Muscle layer of duodenum (tissue), 2 donors: ENCODE measurements around the gene VEPH1.
"Not testable (repeated sequence)": the region's sequence is repeated elsewhere in the genome, so short reads cannot be mapped to it uniquely, and the experiment has no call there.

Experiments
- H3K27ac ChIP-seq: one replicate; pipeline ENCODE4 v1.7.0; 2013; ENCODE audit warnings: mild to moderate bottlenecking, low read length
- H3K27me3 ChIP-seq: one replicate; pipeline ENCODE4 v1.7.0; 2013; ENCODE audit warnings: low read depth, mild to moderate bottlenecking, control low read depth, low read length
- H3K36me3 ChIP-seq, 2 donors: one replicate each; pipeline ENCODE4 v1.7.0; 2013; ENCODE audit warnings: low read length in 2 of 2, control low read depth in 1 of 2, mild to moderate bottlenecking in 1 of 2; ENCODE audit not compliant: insufficient read depth in 2 of 2, control insufficient read depth in 1 of 2
- H3K4me1 ChIP-seq, 2 donors: one replicate each; pipeline ENCODE4 v1.7.0; 2013; ENCODE audit warnings: low read length in 2 of 2, mild to moderate bottlenecking in 2 of 2, control low read depth in 1 of 2, moderate library complexity in 1 of 2; ENCODE audit not compliant: insufficient read depth in 2 of 2, control insufficient read depth in 1 of 2
- H3K4me3 ChIP-seq, 2 donors: one replicate each; pipeline ENCODE4 v1.7.0; 2013; ENCODE audit warnings: low read length in 2 of 2, low read depth in 1 of 2, mild to moderate bottlenecking in 1 of 2
- H3K9me3 ChIP-seq, 2 donors: one replicate each; pipeline ENCODE4 v1.7.0; 2013; ENCODE audit warnings: low read length in 2 of 2, control low read depth in 1 of 2, mild to moderate bottlenecking in 1 of 2; ENCODE audit not compliant: control insufficient read depth in 1 of 2
- donor health status: healthy.

The VEPH1 gene

GRCh38 chr3:157330206-157330605 lies 173.0 kb downstream of the VEPH1 start:
- H3K27me3 ChIP-seq, result no peaks in the 10 kb centered on the region
- no peak overlapping the region for H3K4me3 ChIP-seq
- no peaks in the 10 kb centered on the region for H3K4me1 ChIP-seq
- H3K27ac ChIP-seq, result no peak overlapping the region
- H3K36me3 ChIP-seq, result no peaks in the 10 kb centered on the region
- H3K9me3 ChIP-seq, result no peaks in the 10 kb centered on the region

- Histone ChIP-seq H3K27ac (no peak overlapping the region), H3K36me3 (no peaks in the 10 kb centered on the region), H3K9me3 (no peaks in the 10 kb centered on the region), H3K4me3 (no peak overlapping the region), H3K4me1 (no peaks in the 10 kb centered on the region), H3K27me3 (no peaks in the 10 kb centered on the region)
Measured at GRCh38 chr3:157329551-157329950, 173.7 kb downstream of the VEPH1 start.

- no peak overlapping the region for H3K4me3 ChIP-seq
- H3K9me3 ChIP-seq, result no peaks in the 10 kb centered on the region
- no peaks in the 10 kb centered on the region for H3K4me1 ChIP-seq
- no peaks in the 10 kb centered on the region for H3K36me3 ChIP-seq
- no peaks in the 10 kb centered on the region for H3K27me3 ChIP-seq
- no peak overlapping the region for H3K27ac ChIP-seq
Measured at GRCh38 chr3:157327837-157328236, 175.4 kb downstream of the VEPH1 start.

GRCh38 chr3:157327018-157327417 lies 176.2 kb downstream of the VEPH1 start:
- no peaks in the 10 kb centered on the region for H3K4me1 ChIP-seq
- no peaks in the 10 kb centered on the region for H3K9me3 ChIP-seq
- no peaks in the 10 kb centered on the region for H3K36me3 ChIP-seq
- H3K4me3 ChIP-seq, result no peak overlapping the region
- H3K27me3 ChIP-seq, result no peaks in the 10 kb centered on the region
- H3K27ac ChIP-seq, result no peak overlapping the region

- not testable (repeated sequence) for H3K27ac ChIP-seq, H3K4me1 ChIP-seq, H3K4me3 ChIP-seq
Measured at GRCh38 chr3:157324869-157325268, 178.3 kb downstream of the VEPH1 start.

GRCh38 chr3:157323360-157323759 lies 179.9 kb downstream of the VEPH1 start:
- Histone ChIP-seq H3K9me3 (no peaks in the 10 kb centered on the region), H3K36me3 (no peaks in the 10 kb centered on the region), H3K27ac (no peak overlapping the region), H3K27me3 (no peaks in the 10 kb centered on the region), H3K4me1 (no peaks in the 10 kb centered on the region), H3K4me3 (no peak overlapping the region)

More at GRCh38 chr3:157324869-157325268, 178.3 kb downstream of the VEPH1 start:
- H3K9me3 ChIP-seq, H3K27me3 ChIP-seq, H3K36me3 ChIP-seq: not testable (repeated sequence)

- Histone ChIP-seq H3K27ac (no peak overlapping the region), H3K4me3 (no peak overlapping the region)
Measured at GRCh38 chr3:157319672-157320071, 183.5 kb downstream of the VEPH1 start.

GRCh38 chr3:157318639-157319288 lies 184.5 kb downstream of the VEPH1 start:
- no peak overlapping the region for H3K27ac ChIP-seq
- no peaks in the 10 kb centered on the region for H3K36me3 ChIP-seq
- no peak overlapping the region for H3K4me3 ChIP-seq
- H3K4me1 ChIP-seq, result no peaks in the 10 kb centered on the region
- no peaks in the 10 kb centered on the region for H3K9me3 ChIP-seq
- no peaks in the 10 kb centered on the region for H3K27me3 ChIP-seq

More at GRCh38 chr3:157319672-157320071, 183.5 kb downstream of the VEPH1 start:
- no peaks in the 10 kb centered on the region for H3K27me3 ChIP-seq
- H3K9me3 ChIP-seq, result no peaks in the 10 kb centered on the region
- no peaks in the 10 kb centered on the region for H3K4me1 ChIP-seq
- H3K36me3 ChIP-seq, result no peaks in the 10 kb centered on the region

- H3K27me3 ChIP-seq, result no peaks in the 10 kb centered on the region
- no peak overlapping the region for H3K4me3 ChIP-seq
- H3K36me3 ChIP-seq, result no peaks in the 10 kb centered on the region
- H3K4me1 ChIP-seq, result no peaks in the 10 kb centered on the region
- H3K9me3 ChIP-seq, result no peaks in the 10 kb centered on the region
- H3K27ac ChIP-seq, result no peak overlapping the region
Measured at GRCh38 chr3:157317895-157318294, 185.3 kb downstream of the VEPH1 start.

GRCh38 chr3:157313186-157313585 lies 190.0 kb downstream of the VEPH1 start:
- H3K27ac ChIP-seq, result no peak overlapping the region
- H3K9me3 ChIP-seq, result no peaks in the 10 kb centered on the region

GRCh38 chr3:157312376-157312745 lies 190.9 kb downstream of the VEPH1 start:
- Histone ChIP-seq H3K4me3 (no peak overlapping the region), H3K9me3 (no peaks in the 10 kb centered on the region), H3K36me3 (no peaks in the 10 kb centered on the region), H3K27ac (no peak overlapping the region), H3K27me3 (no peaks in the 10 kb centered on the region), H3K4me1 (no peaks in the 10 kb centered on the region)

More at GRCh38 chr3:157313186-157313585, 190.0 kb downstream of the VEPH1 start:
- no peak overlapping the region for H3K4me3 ChIP-seq
- H3K4me1 ChIP-seq, result no peaks in the 10 kb centered on the region
- H3K36me3 ChIP-seq, result no peaks in the 10 kb centered on the region
- no peaks in the 10 kb centered on the region for H3K27me3 ChIP-seq
